KOPT-K1 (cell line): ENCODE data around the gene INF2.
A peak's percentile ranks its signal among the peaks of the same experiment; 100 is the strongest.
"Not testable (repeated sequence)": the region's sequence is repeated elsewhere in the genome, so short reads cannot be mapped to it uniquely, and the experiment has no call there.

Experiments used
- H3K27ac ChIP-seq: fragments of 200-600 bp; sonication (generic); 2 replicates; pipeline ENCODE4 v1.5.1; 2016; ENCODE audit warnings: antibody characterized with exemption, mild to moderate bottlenecking, low read depth, low read length; ENCODE audit not compliant: poor library complexity, severe bottlenecking
- H3K36me3 ChIP-seq: fragments of 200-600 bp; sonication (generic); 2 replicates; pipeline ENCODE4 v1.5.1; 2017; ENCODE audit warnings: antibody characterized with exemption, mild to moderate bottlenecking, low read length, moderate library complexity; ENCODE audit not compliant: insufficient read depth
- H3K9me3 ChIP-seq: fragments of 200-600 bp; sonication (generic); 2 replicates; pipeline ENCODE4 v1.5.1; 2017; ENCODE audit warnings: antibody characterized with exemption, low read length, mild to moderate bottlenecking; ENCODE audit not compliant: insufficient read depth, poor library complexity, severe bottlenecking

Gene INF2

DNA sequence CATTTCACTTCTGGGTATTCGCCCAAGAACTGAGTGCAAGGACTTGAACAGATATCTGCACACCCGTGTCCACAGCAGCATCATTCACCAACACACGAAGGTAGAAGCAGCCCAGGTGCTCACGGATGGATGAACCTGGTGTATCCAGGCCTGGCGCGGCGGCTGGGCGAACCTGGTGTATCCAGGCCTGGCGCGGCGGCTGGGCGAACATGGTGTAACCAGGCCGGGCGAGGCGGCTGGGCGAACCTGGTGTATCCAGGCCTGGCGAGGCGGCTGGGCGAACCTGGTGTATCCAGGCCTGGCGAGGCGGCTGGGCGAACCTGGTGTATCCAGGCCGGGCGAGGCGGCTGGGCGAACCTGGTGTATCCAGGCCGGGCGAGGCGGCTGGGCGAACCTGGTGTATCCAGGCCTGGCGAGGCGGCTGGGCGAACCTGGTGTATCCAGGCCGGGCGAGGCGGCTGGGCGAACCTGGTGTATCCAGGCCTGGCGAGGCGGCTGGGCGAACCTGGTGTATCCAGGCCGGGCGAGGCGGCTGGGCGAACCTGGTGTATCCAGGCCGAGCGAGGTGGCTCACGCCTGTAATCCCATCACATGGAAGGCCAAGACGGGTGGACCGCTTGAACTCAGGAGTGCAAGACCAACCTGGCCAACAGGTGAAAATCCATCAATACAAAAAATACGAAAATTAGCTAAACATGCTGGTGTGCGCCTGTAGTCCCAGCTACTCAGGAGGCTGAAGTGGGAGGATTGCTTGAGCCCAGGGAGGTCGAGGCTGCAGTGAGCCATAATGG lies 36.1 kb upstream of the INF2 start:
- H3K27ac ChIP-seq, H3K36me3 ChIP-seq: not testable (repeated sequence)
- H3K9me3 ChIP-seq, result peaks cover 26% of the 10 kb centered on the region

GRCh38 chr14:104654119-104654518 lies 35.3 kb upstream of the INF2 start:
- H3K36me3 ChIP-seq, result no peaks in the 10 kb centered on the region
- peaks cover 26% of the 10 kb centered on the region for H3K9me3 ChIP-seq
- no peak overlapping the region for H3K27ac ChIP-seq

- H3K27ac ChIP-seq, result no peak overlapping the region
- peaks cover 26% of the 10 kb centered on the region for H3K9me3 ChIP-seq
- no peaks in the 10 kb centered on the region for H3K36me3 ChIP-seq
Observed at GRCh38 chr14:104655128-104655848, 34.1 kb upstream of the INF2 start.

GRCh38 chr14:104656014-104656714 lies 33.3 kb upstream of the INF2 start:
- peaks cover 26% of the 10 kb centered on the region for H3K9me3 ChIP-seq
- H3K36me3 ChIP-seq, result no peaks in the 10 kb centered on the region
- peak overlapping the region; percentile 64 for H3K27ac ChIP-seq

GRCh38 chr14:104657101-104657524 lies 32.3 kb upstream of the INF2 start:
- peak overlapping the region; percentile 64 for H3K27ac ChIP-seq
- H3K36me3 ChIP-seq, result no peaks in the 10 kb centered on the region
- peaks cover 23% of the 10 kb centered on the region for H3K9me3 ChIP-seq

GRCh38 chr14:104657563-104658324 lies 31.7 kb upstream of the INF2 start:
- Histone ChIP-seq H3K27ac (peak overlapping the region; percentile 64), H3K36me3 (no peaks in the 10 kb centered on the region), H3K9me3 (peaks cover 17% of the 10 kb centered on the region)

DNA sequence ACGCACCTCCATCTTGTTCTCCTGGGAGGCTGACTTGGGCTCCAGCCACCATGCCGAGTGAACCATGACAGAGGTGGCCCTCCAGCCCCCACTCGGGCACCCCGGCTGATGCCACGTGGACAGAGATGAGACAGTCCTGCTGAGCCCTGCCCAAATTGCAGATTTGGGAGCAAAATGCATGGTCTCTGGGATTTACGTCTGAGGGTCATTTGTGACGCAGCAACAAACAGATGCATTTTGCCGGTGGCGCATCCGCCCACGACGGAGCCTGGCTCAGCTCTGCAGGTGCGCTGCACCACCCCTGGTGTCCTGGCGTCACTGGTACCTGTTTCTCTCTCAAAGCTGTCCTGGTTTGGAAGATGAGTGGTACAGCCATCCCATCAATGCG lies 31.1 kb upstream of the INF2 start:
- Histone ChIP-seq H3K36me3 (no peaks in the 10 kb centered on the region), H3K27ac (peak overlapping the region; percentile 64)

GRCh38 chr14:104659146-104659545 lies 30.3 kb upstream of the INF2 start:
- peak overlapping the region; percentile 64 for H3K27ac ChIP-seq
- H3K9me3 ChIP-seq, result peaks cover 3% of the 10 kb centered on the region
- H3K36me3 ChIP-seq, result no peaks in the 10 kb centered on the region

More for the DNA sequence above, 31.1 kb upstream of the INF2 start:
- H3K9me3 ChIP-seq, result peaks cover 11% of the 10 kb centered on the region

GRCh38 chr14:104659764-104660523 lies 29.5 kb upstream of the INF2 start:
- Histone ChIP-seq H3K27ac (no peak overlapping the region), H3K36me3 (no peaks in the 10 kb centered on the region), H3K9me3 (no peaks in the 10 kb centered on the region)

GRCh38 chr14:104660597-104660996 lies 28.8 kb upstream of the INF2 start:
- H3K27ac ChIP-seq, result no peak overlapping the region
- no peaks in the 10 kb centered on the region for H3K36me3 ChIP-seq
- H3K9me3 ChIP-seq, result no peaks in the 10 kb centered on the region

DNA sequence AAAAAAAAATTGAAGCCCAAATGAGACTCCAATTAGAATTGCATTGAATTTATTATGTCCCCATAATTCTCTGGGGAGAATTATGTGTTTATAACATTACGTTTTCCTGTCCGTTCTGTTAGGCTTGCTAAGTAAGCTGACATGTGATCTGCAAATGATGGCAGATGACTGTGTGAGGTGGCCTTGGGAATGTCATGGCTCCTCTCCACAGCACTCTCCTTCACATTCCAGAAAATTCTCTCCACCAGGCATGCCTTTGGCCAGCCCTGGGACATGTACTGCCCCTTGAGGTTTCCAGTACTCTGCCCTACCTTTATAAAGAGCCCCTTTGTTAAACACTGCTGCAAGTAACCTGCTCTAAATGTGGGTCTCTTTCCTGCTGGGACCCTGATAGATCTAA lies 28.3 kb upstream of the INF2 start:
- Histone ChIP-seq H3K36me3 (no peaks in the 10 kb centered on the region), H3K27ac (no peak overlapping the region), H3K9me3 (no peaks in the 10 kb centered on the region)

- not testable (repeated sequence) for H3K27ac ChIP-seq, H3K36me3 ChIP-seq, H3K9me3 ChIP-seq
Observed at GRCh38 chr14:104661528-104662157, 27.8 kb upstream of the INF2 start.

DNA sequence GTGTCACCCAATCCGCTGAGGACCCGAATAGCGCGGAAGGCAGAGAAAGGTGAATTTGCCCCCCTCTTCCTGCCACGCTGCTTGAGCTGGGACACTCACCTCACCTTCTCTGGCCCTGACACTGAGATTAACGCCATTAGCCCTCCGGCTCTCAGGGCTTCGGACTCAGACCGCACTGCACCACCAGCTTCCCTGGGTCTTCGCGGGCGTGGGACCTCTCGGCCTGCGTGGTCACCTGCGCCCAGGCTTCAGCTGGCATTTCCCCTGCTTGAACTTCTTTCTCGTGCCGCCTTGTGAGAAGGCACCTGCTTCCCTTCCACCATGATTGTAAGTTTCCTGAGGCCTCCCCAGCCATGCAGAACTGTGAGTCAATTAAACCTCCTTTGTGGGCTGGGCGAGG lies 26.9 kb upstream of the INF2 start:
- H3K9me3 ChIP-seq, H3K36me3 ChIP-seq, H3K27ac ChIP-seq: not testable (repeated sequence)

GRCh38 chr14:104664107-104664506 lies 25.3 kb upstream of the INF2 start:
- H3K9me3 ChIP-seq, result no peaks in the 10 kb centered on the region
- no peaks in the 10 kb centered on the region for H3K36me3 ChIP-seq
- no peak overlapping the region for H3K27ac ChIP-seq
